ENCODE measurements around the gene KLRC3. TPM values are rescaled to one million over a fixed set of nuclear protein-coding genes. Genes with fewer than 3 reads are reported as not detected.

KLRC3 gene
- total and polyA plus RNA-seq, 2 of the 13 experiments (the other 11 are each of a cell fraction or from before 2014, with no cell fraction given), result not detected

GRCh38 chr12:10389904-10390303, 30.5 kb downstream of the KLRC3 start, which contains the start of gene KLRK1:
Gene KLRK1 (minus strand): TSS chr12:10390041. CDS start chr12:10388810, 1,231 bp downstream.
- Histone ChIP-seq H3K36me3 (replicated peaks in 1 of 2; ENCODE audit: control insufficient read depth in 1 of 2, insufficient read depth in 2 of 2, low read length in 2 of 2) (no peaks in the 10 kb centered on the region), H3K4me1 (ENCODE audit: insufficient read depth, low read length) (0 out of 2 replicates have a peak, but pooled peaks cover 4% of the 10 kb centered on the region), H3K4me2 (ENCODE audit: low read depth, low read length) (no peak within 1 kb of the TSS), H3K9ac (ENCODE audit: insufficient read depth, low read depth, low read length) (no peak within 1 kb of the TSS), H3K27me3 (ENCODE audit: control insufficient read depth in 1 of 2, insufficient read depth in 2 of 2, low read length in 2 of 2) (no peaks in the 10 kb centered on the region), H3K27ac (ENCODE audit: extremely low read length, insufficient read depth, low read length) (no peak within 1 kb of the TSS), H4K20me1 (ENCODE audit: insufficient read depth, low read length) (no peaks in the 10 kb centered on the region), H3K4me3 (replicated peaks in 1 of 3; ENCODE audit: insufficient read depth in 1 of 3, low read depth in 2 of 3, low read length in 3 of 3) (no peak within 1 kb of the TSS), H3K9me3 (ENCODE audit: low read length) (no peaks in the 10 kb centered on the region), H2AFZ (ENCODE audit: low read length) (no peak within 1 kb of the TSS), H3K79me2 (ENCODE audit: insufficient read depth, low read length) (no peaks in the 10 kb centered on the region)
- 22% methylated on average over 1 of the region's 1 CpG for WGBS (ENCODE audit: low lambda C conversion rate)
- POLR2A ChIA-PET, result no interaction called here
- intact Hi-C loops (cut with micrococcal nuclease; ENCODE audit: unreplicated experiment), result no loop called here
- CTCF ChIA-PET (ENCODE audit: low intra/inter-chr PET ratio, low total read pairs), result no interaction called here
- in situ Hi-C loops (cut with HindIII; ENCODE audit: extremely low pct_ligation_motif_present, low pct_unique_long_range_greater_than_20kb), result no loop called here
- BruUV-seq (replicated peaks), result no TSS peak
- no peak for ATAC-seq
- DNase-seq (ENCODE audit: low spot score), result no peak
- TF ChIP-seq FOXP1 (IDR thresholded peaks at IDR 0.05) (no peak), FOXP1 (CRISPR knock-in tag; IDR thresholded peaks at IDR 0.05) (no peak), PLSCR1 (CRISPR knock-in tag; IDR thresholded peaks at IDR 0.05; ENCODE audit: borderline replicate concordance) (no peak), GABPA (IDR thresholded peaks at IDR 0.05; ENCODE audit: low read depth, low read length) (no peak), GABPA (CRISPR knock-in tag; IDR thresholded peaks at IDR 0.05; ENCODE audit: low read depth) (no peak), ZGPAT (CRISPR knock-in tag; IDR thresholded peaks at IDR 0.05) (no peak), ZEB1 (IDR thresholded peaks at IDR 0.05; ENCODE audit: insufficient replicate concordance, low read depth) (no peak), AHR (CRISPR knock-in tag; IDR thresholded peaks at IDR 0.05) (no peak)
- no peak for FAIRE-seq

Measured in HepG2 (cell line).